ENCODE data around the gene PRTN3. TPM values are rescaled to one million over a fixed set of nuclear protein-coding genes. Genes with fewer than 3 reads are reported as not detected.
A peak's percentile ranks its signal among the peaks of the same experiment; 100 is the strongest.

PRTN3 gene
- total RNA-seq, 6 experiments from 2014 or later = 2.3 to 2.9 TPM; not detected in 4

DNA sequence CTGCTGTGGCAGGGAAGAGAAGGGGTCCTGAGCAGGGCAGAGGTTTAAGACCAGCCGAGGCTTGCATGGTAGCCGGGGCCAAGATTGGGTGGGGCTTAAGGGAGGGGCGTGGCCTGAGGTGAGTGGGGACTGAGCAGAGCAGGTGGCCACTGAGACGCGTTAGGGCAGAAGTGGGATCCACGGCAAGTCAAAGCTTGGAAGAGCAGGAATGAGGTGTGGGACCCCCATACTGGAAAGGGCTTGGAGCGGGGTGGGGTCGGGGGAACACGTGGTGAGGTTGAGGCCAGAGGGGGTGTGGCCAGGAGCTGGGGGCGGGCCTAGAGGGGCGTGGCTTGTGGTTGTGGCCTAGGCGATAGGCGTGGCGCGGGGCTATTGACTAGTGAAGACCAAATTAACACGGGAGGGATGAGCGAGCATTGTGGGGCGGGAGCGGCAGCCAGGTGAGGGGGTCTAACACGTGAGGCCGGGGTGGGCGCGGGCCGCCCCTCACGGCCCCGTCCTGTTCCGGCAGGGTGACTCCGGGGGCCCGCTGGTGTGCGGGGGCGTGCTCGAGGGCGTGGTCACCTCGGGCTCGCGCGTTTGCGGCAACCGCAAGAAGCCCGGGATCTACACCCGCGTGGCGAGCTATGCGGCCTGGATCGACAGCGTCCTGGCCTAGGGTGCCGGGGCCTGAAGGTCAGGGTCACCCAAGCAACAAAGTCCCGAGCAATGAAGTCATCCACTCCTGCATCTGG lies 21.9 kb downstream of the PRTN3 start:
- no peak overlapping the region for H3K27ac ChIP-seq
- no peak overlapping the region for H3K4me3 ChIP-seq
- peak; percentile 20 to 43 (median 32) for ATAC-seq
- no peaks in the 10 kb centered on the region for H3K27me3 ChIP-seq
- H3K36me3 ChIP-seq = peaks cover 0 to 1% (median 0%) of the 10 kb centered on the region in 4 donors
- 5% methylated on average over 17 of the region's 48 CpGs for WGBS (ENCODE audit: insufficient coverage, low coverage, low lambda C conversion rate, missing lambda C conversion rate)
- no peaks in the 10 kb centered on the region for H3K9me3 ChIP-seq
- TF ChIP-seq, protein P1, sequence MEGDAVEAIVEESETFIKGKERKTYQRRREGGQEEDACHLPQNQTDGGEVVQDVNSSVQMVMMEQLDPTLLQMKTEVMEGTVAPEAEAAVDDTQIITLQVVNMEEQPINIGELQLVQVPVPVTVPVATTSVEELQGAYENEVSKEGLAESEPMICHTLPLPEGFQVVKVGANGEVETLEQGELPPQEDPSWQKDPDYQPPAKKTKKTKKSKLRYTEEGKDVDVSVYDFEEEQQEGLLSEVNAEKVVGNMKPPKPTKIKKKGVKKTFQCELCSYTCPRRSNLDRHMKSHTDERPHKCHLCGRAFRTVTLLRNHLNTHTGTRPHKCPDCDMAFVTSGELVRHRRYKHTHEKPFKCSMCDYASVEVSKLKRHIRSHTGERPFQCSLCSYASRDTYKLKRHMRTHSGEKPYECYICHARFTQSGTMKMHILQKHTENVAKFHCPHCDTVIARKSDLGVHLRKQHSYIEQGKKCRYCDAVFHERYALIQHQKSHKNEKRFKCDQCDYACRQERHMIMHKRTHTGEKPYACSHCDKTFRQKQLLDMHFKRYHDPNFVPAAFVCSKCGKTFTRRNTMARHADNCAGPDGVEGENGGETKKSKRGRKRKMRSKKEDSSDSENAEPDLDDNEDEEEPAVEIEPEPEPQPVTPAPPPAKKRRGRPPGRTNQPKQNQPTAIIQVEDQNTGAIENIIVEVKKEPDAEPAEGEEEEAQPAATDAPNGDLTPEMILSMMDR (IDR thresholded peaks at IDR 0.05) = no peak
- no peak for TF ChIP-seq POLR2A (IDR thresholded peaks at IDR 0.05)
- H3K4me1 ChIP-seq = no peaks in the 10 kb centered on the region
- peak in 2 of 3 donors; percentile 65 to 73 for DNase-seq
- intact Hi-C loops (cut with DNase I) = loop anchor here (5.0 to 10.0 kb wide), 2 partner anchors 55 to 98 kb away; partner anchors contain the start of gene KISS1R (in 1 of the 2)

DNA sequence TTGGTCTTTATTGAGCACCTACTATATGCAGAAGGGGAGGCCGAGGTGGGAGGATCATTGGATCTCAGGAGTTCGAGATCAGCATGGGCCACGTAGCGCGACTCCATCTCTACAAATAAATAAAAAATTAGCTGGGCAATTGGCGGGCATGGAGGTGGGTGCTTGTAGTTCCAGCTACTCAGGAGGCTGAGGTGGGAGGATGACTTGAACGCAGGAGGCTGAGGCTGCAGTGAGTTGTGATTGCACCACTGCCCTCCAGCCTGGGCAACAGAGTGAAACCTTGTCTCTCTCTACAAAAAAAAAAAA lies 22.5 kb downstream of the PRTN3 start:
- Histone ChIP-seq H3K27me3 (no peaks in the 10 kb centered on the region), H3K4me3 (no peak overlapping the region), H3K27ac (no peak overlapping the region), H3K36me3 (peaks cover 0 to 6% (median 0%) of the 10 kb centered on the region in 4 donors), H3K9me3 (no peaks in the 10 kb centered on the region), H3K4me1 (no peaks in the 10 kb centered on the region)
- 59% methylated on average over 7 of the region's 7 CpGs for WGBS (ENCODE audit: insufficient coverage, low coverage, low lambda C conversion rate, missing lambda C conversion rate)
- ATAC-seq = no peak
- intact Hi-C loops (cut with DNase I) = loop anchor here (5.0 to 10.0 kb wide), 2 partner anchors 54 to 98 kb away; partner anchors contain the start of gene KISS1R (in 1 of the 2)
- DNase-seq = no peak
- TF ChIP-seq, protein P1 (IDR thresholded peaks at IDR 0.05) = no peak
- no peak for TF ChIP-seq POLR2A (IDR thresholded peaks at IDR 0.05)

DNA sequence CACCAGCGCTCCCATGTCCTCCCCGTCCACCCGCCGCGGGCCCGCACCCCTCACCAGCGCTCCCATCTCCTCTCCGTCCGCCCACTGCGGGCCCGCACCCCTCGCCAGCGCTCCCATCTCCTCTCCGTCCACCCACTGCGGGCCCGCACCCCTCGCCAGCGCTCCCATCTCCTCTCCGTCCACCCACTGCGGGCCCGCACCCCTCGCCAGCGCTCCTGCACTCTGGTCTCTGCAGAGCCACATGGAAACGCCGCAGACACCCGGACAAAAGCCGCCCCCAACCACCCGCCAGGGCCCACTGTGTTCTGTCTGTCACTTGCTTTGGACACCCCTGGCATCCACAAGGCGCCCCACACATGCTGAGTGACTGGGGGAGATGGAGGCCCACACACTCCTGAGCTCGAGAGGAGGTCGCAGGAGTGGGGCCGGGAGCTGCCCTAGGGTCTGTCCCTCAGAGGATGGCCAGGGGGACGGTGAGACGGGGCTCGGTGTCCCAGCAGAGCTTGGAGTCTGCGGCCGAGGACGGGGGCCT lies 26.0 kb downstream of the PRTN3 start:
- no peak overlapping the region for H3K4me3 ChIP-seq
- H3K36me3 ChIP-seq = peaks cover 0 to 18% (median 2%) of the 10 kb centered on the region in 4 donors
- H3K9me3 ChIP-seq = no peaks in the 10 kb centered on the region
- no peak for TF ChIP-seq POLR2A (IDR thresholded peaks at IDR 0.05)
- TF ChIP-seq, protein P1 (IDR thresholded peaks at IDR 0.05) = no peak
- H3K27ac ChIP-seq = no peak overlapping the region
- H3K4me1 ChIP-seq = no peaks in the 10 kb centered on the region
- H3K27me3 ChIP-seq = no peaks in the 10 kb centered on the region
- ATAC-seq (no peak), DNase-seq (peak in 1 of 3 donors; percentile 23)
- intact Hi-C loops (cut with DNase I) = loop anchor here in 1 of 2 donors (5.0 to 10.0 kb wide), 2 partner anchors 50 to 102 kb away; partner anchors contain the start of gene KISS1R
- 87% methylated on average over 29 of the region's 38 CpGs for WGBS (ENCODE audit: insufficient coverage, low coverage, low lambda C conversion rate, missing lambda C conversion rate)

DNA sequence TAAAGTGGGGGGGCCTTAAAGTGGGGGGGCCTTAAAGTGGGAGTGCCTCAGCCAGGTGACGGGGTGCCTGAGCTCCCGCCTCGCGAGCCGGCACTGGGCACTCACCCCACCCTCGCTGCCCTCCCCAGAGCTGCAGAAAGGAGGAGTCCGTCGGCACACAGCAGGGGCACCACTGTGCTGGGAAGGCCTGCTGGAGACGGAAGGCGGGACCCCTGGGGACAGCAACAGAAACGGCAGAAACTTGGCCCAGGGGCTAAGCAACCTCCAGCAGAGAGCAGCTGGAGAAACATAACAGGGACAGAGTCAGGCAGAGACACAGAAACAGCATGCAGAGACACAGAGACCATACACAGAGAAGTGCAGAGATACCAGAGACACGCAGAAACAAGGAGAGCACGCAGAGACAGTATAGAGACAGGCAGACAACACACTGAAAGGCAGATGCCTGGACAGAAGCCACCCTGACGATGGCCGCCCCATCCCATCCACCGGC lies 26.5 kb downstream of the PRTN3 start:
- no peak overlapping the region for H3K4me3 ChIP-seq
- H3K4me1 ChIP-seq = no peaks in the 10 kb centered on the region
- intact Hi-C loops (cut with DNase I) = loop anchor here in 1 of 2 donors (5.0 to 10.0 kb wide), 2 partner anchors 50 to 103 kb away; partner anchors contain the start of gene KISS1R
- WGBS (ENCODE audit: insufficient coverage, low coverage, low lambda C conversion rate, missing lambda C conversion rate) = 20% methylated on average over 1 of the region's 16 CpGs
- no peaks in the 10 kb centered on the region for H3K9me3 ChIP-seq
- no peak for ATAC-seq
- DNase-seq = peak in 1 of 3 donors; percentile 45
- TF ChIP-seq, protein P1 (IDR thresholded peaks at IDR 0.05) = no peak
- no peak for TF ChIP-seq POLR2A (IDR thresholded peaks at IDR 0.05)
- no peak overlapping the region for H3K27ac ChIP-seq
- peaks cover 0 to 18% (median 2%) of the 10 kb centered on the region in 4 donors for H3K36me3 ChIP-seq
- no peaks in the 10 kb centered on the region for H3K27me3 ChIP-seq
